Measurements from ENCODE around the gene FRMD4B.
A peak's percentile ranks its signal among the peaks of the same experiment; 100 is the strongest.

Gene FRMD4B

GRCh38 chr3:69320871-69321271 lies 65.0 kb downstream of the FRMD4B start:
- TF ChIP-seq, protein P1, sequence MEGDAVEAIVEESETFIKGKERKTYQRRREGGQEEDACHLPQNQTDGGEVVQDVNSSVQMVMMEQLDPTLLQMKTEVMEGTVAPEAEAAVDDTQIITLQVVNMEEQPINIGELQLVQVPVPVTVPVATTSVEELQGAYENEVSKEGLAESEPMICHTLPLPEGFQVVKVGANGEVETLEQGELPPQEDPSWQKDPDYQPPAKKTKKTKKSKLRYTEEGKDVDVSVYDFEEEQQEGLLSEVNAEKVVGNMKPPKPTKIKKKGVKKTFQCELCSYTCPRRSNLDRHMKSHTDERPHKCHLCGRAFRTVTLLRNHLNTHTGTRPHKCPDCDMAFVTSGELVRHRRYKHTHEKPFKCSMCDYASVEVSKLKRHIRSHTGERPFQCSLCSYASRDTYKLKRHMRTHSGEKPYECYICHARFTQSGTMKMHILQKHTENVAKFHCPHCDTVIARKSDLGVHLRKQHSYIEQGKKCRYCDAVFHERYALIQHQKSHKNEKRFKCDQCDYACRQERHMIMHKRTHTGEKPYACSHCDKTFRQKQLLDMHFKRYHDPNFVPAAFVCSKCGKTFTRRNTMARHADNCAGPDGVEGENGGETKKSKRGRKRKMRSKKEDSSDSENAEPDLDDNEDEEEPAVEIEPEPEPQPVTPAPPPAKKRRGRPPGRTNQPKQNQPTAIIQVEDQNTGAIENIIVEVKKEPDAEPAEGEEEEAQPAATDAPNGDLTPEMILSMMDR (IDR thresholded peaks at IDR 0.05) = no peak

- TF ChIP-seq, protein P1 (IDR thresholded peaks at IDR 0.05) = no peak
These were observed 66.2 kb downstream of the FRMD4B start for GRCh38 chr3:69319652-69320051.

- TF ChIP-seq, protein P1 (IDR thresholded peaks at IDR 0.05) = no peak
These were observed 67.5 kb downstream of the FRMD4B start for GRCh38 chr3:69318410-69318809.

DNA sequence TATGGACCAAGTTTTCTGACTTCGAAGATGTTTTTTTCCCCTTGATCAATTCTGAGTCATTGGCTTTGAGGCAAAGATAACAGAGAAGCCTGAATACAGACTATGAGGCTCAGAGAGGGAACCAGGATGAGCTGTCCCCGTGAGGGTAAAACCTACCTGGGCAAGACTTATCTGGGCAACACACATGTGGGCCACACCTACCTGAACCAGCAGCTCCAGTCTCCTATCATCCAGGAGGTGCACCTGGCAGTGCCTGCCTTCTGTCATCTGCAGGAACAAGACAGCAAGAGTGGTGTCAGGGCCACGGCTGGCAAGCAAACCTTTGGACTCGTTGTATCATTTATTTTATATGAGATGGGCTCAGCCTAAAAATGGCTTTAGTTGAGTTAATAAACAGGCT lies 72.6 kb downstream of the FRMD4B start:
- TF ChIP-seq, protein P1 (IDR thresholded peaks at IDR 0.05) = no peak

DNA sequence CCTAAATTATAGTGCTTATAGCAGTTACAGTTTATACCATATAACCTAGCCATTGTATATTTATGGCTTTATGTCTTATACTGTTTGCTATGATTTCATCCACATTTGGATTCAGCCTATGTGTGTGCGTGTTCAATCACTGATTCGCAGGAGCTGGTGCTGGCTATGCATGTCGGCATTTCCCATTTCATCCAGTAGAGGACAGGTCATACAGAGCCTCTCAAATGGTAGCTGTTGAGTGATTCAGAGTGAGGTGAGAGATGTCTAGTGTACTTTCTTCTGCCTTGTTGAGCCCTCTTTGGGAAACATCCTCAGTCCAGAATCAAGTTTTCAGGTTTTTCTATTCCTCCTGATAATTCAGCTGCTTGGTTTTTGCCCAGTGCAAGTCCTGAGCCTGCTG lies 76.1 kb downstream of the FRMD4B start:
- TF ChIP-seq, protein P1 (IDR thresholded peaks at IDR 0.05) = peak; percentile 73

GRCh38 chr3:69306239-69307185 lies 79.4 kb downstream of the FRMD4B start:
- TF ChIP-seq, protein P1 (IDR thresholded peaks at IDR 0.05) = peak; percentile 92

DNA sequence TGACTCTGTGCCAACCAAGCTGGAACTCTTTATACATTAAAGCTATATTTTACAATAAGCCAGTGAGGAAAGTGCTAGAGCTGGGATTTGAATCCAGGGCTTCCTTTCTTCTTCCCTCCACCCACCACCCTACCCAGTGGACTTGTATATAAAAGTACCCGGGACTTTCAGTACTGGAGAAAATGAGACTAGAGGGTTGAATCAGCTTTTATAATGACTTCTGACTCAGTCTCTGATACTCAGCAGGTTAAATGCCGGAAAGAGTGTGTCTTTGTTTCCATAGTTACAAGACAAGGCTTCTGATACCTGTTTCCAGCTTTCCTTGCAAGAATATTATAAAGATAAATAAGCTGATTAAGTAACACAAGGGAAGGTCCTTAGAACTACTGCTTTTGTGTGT lies 80.9 kb downstream of the FRMD4B start:
- TF ChIP-seq, protein P1 (IDR thresholded peaks at IDR 0.05) = no peak

Data from LNCAP (cell line).